Measurements from ENCODE around the gene SUPT5H.

Gene SUPT5H

DNA sequence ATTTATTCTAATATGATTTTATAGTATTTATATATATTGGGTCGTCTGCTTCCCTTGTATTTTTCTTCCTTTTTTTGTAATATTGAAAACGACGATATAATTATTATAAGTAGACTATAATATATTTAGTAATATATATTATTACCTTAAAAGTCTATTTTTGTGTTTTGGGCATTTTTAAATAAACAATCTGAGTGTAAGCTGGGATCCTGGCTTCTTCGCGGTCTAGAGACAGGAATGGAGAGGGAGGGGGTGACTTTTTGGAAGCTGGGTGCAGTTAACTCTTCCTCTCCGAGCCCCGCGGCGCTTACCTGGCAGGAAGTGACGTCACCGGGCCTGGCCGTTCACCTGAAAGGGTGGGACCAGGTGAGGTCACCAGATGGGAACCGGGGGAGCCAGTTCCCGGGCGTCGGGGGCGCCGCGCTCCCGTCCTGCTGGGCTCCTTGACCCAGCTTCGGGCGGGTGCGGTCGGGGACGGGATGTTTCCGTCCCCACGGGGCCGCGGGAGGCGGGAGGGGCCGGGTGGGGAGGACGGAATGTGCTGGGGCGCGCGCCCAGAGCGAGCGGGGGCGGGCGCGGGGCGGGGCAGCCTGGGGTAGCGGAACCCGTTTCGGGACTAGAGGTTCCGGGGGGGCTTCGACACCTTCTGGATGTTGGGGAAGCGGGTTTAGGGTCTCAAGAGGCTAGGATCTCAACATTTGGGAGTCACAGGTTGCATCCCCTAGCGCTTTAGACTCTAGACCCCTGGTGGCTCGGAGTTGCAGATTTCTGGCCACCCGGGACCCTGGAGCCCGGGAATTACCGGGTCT is 36.0 kb upstream of the SUPT5H start:
- peak; percentile 93 for DNase-seq

DNA sequence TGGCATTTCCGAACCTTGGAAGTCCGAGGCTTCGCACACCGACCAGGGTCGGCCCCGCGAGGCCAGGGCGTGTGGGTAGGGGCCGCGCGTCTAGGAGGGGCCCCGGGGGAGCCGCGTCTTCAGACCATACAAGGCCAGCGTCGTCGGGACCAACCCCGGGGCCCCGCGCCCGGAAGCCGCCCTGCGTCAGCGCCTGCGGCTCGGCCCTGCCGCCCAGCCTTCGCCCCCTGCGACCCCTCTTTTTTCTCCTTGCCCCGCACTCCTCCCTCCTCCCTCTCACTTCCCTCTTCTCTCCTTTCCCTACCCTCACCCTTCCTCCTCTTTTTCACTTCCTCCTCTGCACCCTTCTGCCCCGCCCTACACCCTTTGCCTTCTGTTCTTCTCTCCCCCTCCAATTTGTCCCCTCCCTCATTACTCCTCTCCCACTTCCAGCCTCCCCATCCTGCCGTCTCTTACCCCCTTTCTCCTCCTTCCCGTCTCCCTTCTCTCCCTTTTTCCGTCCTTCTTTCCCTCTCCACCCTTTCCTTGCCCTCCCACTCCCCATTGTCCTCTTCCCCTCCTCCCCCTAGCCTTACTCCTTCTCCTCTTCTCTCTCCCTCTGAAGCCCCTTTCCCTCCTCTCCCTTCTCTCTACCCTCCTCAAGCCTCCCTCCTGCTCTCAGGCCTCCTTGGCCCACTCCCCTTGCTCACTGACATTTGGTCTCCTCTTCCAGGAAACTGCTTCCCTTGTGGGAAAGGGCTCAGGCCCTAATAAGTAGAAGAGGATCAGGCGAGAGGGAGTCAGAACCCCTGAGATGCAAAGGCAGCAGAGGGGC is 35.2 kb upstream of the SUPT5H start:
- peak; percentile 15 for DNase-seq

GRCh38 chr19:39410831-39411080 is 34.6 kb upstream of the SUPT5H start:
- DNase-seq: no peak

DNA sequence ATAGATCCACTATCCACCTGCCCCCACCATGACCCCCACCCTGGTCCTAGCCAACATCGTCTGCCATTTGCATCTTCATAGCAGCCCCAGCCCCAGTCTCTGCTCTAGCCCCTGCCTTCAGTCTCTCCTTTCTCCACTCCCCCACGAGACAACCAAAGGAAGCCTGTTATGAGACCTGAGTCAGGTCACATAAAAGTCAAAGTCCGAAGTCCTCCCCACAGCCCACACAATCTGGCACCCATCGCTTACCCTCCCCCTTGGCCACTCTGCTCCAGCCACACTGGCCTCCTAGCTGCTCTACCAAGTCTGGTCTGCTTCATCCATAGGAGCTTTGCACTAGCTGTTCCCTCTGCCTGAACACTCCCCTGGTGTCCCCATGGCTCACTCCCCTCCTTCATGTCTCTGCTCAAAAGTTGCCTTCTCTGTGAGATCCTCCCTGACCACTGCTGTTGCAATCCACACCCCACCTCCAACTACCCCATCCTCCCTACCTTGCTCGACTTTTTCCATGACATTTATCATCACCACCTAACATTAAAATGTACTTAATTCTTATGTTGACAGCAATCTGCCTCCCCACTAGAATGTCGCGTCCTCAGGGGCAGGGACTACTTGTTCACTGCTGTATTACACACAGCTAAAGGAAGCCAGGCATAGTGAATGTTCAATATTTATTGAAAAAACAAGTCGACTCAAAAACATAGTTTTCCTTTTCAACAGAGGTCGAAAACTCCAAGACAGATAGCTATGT is 34.1 kb upstream of the SUPT5H start:
- DNase-seq: no peak

GRCh38 chr19:39411832-39412099 is 33.6 kb upstream of the SUPT5H start:
- peak; percentile 91 for DNase-seq

- DNase-seq: peak; percentile 99
Measured at GRCh38 chr19:39412100-39412866, 33.1 kb upstream of the SUPT5H start, which contains the start of gene PLEKHG2. Gene PLEKHG2 (plus strand): TSS chr19:39412669. CDS start chr19:39414087, 1,418 bp downstream.

- DNase-seq: no peak
Measured at GRCh38 chr19:39412867-39413271, 32.5 kb upstream of the SUPT5H start.

GRCh38 chr19:39413272-39413910 is 32.0 kb upstream of the SUPT5H start:
- peak; percentile 58 for DNase-seq

DNA sequence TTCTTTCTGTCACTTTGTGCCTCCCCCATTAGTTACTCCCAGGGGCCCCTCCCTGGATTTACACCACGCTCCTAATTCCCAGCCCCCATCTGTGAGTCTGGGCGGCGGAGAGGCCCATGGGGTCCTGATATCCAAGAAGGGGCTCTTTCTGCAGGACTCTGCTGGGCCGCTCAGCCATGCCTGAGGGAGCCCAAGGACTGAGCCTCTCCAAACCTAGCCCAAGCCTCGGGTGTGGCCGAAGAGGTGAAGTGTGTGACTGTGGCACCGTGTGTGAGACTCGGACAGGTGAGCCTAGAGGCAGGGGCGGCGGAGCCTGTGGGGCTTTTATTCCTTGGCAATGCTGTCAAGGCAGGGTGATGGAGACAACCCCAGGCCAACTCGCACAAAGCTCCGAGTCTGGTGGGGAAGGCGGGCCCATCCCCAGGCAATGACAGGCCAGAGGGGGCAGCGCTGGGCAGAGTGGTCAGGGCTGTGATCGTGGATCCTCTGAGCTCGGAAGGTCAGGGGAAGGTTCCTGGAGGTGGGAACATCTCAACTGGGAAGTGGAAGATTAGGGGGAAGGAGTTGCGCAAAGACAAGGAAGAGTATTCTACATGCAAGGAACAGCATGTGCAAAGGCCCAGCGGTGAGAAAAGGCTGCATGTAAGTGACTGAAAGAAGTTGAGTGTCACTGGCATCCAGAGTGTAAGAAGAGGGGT is 31.3 kb upstream of the SUPT5H start:
- no peak for DNase-seq

DNA sequence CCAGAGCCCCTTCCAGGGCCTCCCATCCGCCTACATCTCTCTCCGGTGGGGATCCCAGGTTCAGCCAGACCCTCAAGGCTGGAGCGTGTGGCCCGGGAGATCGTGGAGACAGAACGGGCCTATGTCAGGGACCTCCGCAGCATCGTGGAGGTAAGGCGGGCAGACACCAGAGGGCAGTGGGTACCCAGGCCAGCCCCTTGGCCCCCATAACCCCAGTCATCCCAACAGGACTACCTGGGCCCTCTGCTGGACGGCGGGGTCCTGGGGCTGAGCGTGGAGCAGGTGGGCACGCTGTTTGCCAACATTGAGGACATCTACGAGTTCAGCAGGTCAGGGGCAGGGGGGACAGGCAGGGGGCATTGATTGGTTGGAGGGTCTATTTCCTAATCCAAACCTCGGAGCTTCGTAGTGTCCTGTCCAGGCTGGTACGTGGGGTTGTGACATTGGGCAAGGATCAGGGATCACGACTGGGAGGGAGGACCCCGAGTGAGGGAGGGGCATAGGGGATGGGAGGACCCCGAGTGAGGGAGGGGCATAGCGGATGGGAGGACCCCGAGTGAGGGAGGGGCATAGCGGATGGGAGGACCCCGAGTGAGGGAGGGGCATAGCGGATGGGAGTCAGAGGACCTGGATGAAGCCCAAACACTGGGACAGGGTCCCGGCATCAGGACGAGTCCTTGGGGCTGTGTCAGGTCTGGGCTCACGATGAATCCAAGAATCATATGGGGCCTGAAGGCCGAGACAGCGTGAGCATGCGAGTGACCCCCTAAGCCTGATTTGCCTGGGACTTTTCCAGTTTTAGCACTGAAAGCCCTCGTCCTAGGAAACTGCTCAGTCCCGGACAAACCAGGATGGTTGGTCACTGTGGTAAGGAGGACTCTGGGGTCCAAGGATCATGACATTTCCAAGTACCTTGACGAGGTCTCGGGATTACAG is 30.0 kb upstream of the SUPT5H start:
- no peak for DNase-seq

DNA sequence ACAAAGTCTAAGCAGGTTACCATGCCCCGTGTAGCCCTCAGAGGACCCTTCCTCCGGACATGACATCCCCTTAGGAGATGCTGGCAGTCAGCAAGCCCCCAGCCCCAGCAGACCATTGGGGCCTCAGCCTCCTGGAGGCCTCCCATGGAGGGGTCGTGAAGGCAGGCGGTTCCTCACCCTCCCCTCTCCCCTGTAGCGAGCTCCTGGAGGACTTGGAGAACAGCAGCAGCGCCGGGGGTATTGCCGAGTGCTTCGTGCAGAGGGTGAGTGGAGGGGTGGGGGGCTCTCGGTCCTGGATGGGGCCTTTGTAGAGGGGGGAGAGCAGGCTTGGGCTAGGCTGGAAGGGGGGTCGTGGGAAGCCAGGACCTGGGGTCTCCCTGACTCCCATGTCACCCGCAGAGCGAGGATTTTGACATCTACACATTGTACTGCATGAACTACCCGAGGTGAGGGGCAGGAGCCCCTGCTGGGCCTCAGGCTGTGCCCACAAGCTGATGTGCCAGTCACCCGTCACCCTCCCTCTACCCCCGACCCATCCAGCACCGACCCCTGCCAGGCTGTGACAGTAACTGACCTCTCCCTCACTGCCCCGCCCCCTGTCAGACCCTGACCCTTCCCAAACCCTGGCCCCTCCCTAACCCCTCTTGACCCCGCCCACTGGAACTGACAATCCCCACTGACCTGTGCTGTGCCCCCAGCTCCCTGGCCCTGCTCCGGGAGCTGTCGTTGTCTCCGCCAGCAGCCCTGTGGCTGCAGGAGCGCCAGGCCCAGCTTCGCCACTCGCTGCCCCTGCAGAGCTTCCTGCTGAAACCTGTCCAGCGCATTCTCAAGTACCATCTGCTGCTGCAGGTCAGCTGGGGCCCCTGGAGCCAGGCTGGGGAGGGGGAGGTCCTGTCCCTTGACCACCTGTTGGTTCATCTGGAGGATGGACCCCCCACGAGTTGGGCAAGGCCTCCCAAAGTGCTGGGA is 28.9 kb upstream of the SUPT5H start:
- no peak for DNase-seq

DNA sequence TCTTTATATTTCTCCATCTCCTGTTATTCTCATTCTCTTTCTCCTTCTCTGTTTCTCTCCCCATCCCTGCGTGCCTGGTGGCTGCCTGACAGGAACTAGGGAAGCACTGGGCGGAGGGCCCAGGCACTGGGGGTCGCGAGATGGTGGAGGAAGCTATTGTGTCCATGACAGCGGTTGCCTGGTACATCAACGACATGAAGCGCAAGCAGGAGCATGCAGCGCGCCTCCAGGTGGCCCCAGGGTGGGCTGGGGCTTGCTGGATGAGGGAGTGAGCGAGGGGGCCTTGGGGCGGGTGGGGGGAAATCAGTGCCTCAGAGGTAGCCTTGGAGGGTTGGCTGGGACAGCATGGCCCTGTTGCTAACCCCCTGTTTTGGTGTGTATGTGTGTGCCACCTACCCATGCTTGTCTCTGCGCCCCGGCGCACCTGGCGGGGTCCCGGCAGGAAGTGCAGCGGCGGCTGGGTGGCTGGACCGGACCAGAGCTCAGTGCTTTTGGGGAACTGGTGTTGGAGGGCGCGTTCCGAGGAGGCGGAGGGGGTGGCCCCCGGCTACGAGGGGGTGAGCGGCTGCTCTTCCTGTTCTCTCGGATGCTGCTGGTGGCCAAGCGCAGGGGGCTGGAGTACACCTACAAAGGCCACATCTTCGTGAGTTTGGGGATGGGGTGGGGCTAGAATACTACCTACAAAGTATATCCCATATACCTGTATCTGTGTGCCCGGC is 27.8 kb upstream of the SUPT5H start:
- DNase-seq: no peak

DNA sequence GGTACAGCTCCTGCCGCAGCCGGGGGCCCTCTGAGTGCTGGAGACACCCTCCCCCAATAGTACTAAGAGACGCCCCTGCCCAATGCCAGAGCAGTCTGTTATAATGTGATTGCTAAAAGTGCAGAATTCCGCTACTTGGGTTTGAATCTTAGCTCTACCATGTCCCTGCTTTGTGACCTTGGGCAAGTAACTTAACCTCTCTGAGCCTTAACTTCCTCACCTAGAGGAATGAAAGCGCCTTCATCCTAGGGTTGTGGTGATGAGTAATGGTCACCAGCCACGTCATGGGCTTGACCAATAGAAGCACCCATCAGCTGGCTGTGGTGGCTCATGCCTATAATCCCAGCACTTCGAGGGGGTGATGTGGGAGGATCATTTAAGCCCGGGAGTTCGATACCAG is 26.4 kb upstream of the SUPT5H start:
- no peak for DNase-seq

DNA sequence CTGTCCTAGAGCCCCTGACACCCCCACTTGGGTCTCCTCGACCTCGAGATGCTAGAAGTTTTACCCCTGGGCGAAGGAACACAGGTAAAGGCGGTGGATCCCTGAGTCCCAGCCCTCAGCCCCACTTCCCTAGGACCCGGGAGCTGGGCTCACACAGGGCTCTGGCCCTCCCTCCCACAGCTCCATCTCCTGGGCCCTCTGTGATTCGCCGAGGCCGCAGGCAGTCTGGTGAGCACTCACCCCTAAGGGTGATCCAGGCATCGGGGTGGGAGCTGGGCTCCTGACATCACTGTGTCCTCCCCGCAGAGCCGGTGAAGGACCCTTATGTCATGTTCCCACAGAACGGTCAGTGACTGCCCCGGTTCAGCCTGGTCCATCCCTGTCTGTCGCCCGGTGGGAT is 24.6 kb upstream of the SUPT5H start:
- no peak for DNase-seq

GRCh38 chr19:39422020-39422419 is 23.4 kb upstream of the SUPT5H start:
- DNase-seq: no peak

DNA sequence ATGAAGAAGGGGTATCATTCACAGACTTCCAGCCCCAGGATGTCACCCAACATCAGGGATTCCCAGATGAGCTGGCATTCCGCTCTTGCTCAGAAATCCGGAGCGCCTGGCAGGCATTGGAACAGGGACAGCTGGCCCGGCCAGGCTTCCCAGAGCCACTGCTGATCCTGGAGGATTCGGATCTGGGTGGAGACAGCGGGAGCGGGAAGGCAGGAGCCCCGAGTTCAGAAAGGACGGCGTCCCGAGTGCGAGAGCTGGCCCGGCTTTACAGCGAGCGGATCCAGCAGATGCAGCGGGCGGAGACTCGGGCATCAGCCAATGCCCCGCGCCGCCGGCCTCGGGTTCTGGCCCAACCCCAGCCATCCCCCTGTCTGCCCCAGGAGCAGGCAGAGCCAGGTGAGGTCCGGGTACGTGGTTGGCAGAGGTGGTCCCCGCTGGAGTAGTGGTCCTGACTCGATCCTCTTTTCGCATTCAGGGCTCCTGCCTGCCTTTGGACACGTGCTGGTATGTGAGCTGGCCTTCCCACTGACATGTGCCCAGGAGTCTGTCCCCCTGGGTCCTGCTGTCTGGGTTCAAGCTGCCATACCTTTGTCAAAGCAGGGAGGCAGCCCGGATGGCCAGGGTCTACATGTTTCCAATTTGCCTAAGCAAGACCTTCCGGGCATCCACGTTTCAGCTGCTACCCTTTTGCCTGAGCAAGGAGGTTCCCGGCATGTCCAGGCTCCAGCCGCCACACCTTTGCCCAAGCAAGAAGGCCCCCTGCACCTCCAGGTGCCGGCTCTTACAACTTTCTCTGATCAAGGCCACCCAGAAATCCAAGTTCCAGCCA is 21.9 kb upstream of the SUPT5H start:
- DNase-seq: no peak

DNA sequence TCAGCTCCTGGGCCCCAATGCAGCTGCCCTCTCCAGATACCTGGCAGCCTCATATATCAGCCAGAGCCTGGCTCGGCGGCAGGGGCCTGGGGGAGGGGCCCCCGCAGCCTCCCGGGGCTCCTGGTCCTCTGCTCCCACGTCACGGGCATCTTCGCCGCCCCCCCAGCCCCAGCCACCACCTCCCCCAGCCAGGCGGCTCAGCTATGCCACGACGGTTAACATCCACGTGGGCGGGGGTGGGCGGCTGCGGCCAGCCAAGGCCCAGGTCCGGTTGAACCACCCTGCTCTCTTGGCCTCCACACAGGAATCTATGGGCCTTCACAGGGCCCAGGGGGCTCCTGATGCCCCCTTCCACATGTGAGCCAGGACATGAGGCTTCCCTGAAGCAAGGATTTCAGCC is 20.4 kb upstream of the SUPT5H start:
- DNase-seq: no peak

DNA sequence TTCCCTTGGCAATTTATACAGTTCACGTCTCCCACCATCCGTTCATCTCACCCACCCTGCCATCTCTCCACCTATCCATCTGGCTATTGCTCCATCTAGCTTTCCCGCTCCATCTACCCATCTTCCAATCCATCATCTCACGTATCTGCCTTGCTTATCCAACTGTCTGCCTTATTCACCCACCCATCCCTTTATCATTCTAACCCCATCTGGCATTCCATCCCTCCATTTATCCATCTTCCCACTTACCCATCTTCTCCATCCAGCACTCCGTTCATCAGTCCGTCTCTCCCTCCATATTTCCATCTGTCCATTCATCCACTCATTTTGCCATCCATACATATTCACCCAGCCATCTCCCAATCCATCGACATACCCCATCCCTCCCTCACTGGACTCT is 19.6 kb upstream of the SUPT5H start:
- DNase-seq: no peak
